Measurements from ENCODE around the gene USP47.
A peak's percentile ranks its signal among the peaks of the same experiment; 100 is the strongest.

USP47 gene

GRCh38 chr11:11845551-11845950 is 3.8 kb downstream of the USP47 start:
- H3K27ac ChIP-seq (ENCODE audit: poor library complexity, severe bottlenecking) = peak overlapping the region; percentile 72
- no peak for TF ChIP-seq CTCF (IDR thresholded peaks at IDR 0.05; ENCODE audit: poor library complexity, severe bottlenecking)
- H3K4me1 ChIP-seq (ENCODE audit: insufficient read depth, poor library complexity, severe bottlenecking) = peaks cover 39% of the 10 kb centered on the region
- no peak for DNase-seq (ENCODE audit: low spot score)
- no peaks in the 10 kb centered on the region for H3K36me3 ChIP-seq (ENCODE audit: low read depth)
- no peak overlapping the region for H3K4me3 ChIP-seq (ENCODE audit: severe bottlenecking)
- H3K9me3 ChIP-seq (ENCODE audit: severe bottlenecking) = no peaks in the 10 kb centered on the region
- no peaks in the 10 kb centered on the region for H3K27me3 ChIP-seq (ENCODE audit: insufficient read depth, poor library complexity, severe bottlenecking)
- no peak for ATAC-seq (ENCODE audit: low read depth)

- Histone ChIP-seq H3K27me3 (ENCODE audit: insufficient read depth, poor library complexity, severe bottlenecking) (no peaks in the 10 kb centered on the region), H3K36me3 (ENCODE audit: low read depth) (no peaks in the 10 kb centered on the region), H3K4me3 (ENCODE audit: severe bottlenecking) (no peak overlapping the region), H3K9me3 (ENCODE audit: severe bottlenecking) (no peaks in the 10 kb centered on the region), H3K4me1 (ENCODE audit: insufficient read depth, poor library complexity, severe bottlenecking) (peaks cover 39% of the 10 kb centered on the region), H3K27ac (ENCODE audit: poor library complexity, severe bottlenecking) (no peak overlapping the region)
- ATAC-seq (ENCODE audit: low read depth) (no peak), DNase-seq (ENCODE audit: low spot score) (no peak)
- TF ChIP-seq CTCF (IDR thresholded peaks at IDR 0.05; ENCODE audit: poor library complexity, severe bottlenecking) = no peak
Observed at GRCh38 chr11:11847082-11847481, 5.3 kb downstream of the USP47 start.

GRCh38 chr11:11848891-11849746 is 7.3 kb downstream of the USP47 start:
- DNase-seq (ENCODE audit: low spot score) (no peak), ATAC-seq (ENCODE audit: low read depth) (peak; percentile 81)
- Histone ChIP-seq H3K27ac (ENCODE audit: poor library complexity, severe bottlenecking) (peak overlapping the region; percentile 41), H3K36me3 (ENCODE audit: low read depth) (no peaks in the 10 kb centered on the region), H3K4me3 (ENCODE audit: severe bottlenecking) (no peak overlapping the region), H3K27me3 (ENCODE audit: insufficient read depth, poor library complexity, severe bottlenecking) (no peaks in the 10 kb centered on the region), H3K9me3 (ENCODE audit: severe bottlenecking) (no peaks in the 10 kb centered on the region), H3K4me1 (ENCODE audit: insufficient read depth, poor library complexity, severe bottlenecking) (peaks cover 33% of the 10 kb centered on the region)
- TF ChIP-seq CTCF (IDR thresholded peaks at IDR 0.05; ENCODE audit: poor library complexity, severe bottlenecking) = peak; percentile 89

- Histone ChIP-seq H3K9me3 (ENCODE audit: severe bottlenecking) (no peaks in the 10 kb centered on the region), H3K27me3 (ENCODE audit: insufficient read depth, poor library complexity, severe bottlenecking) (no peaks in the 10 kb centered on the region), H3K4me1 (ENCODE audit: insufficient read depth, poor library complexity, severe bottlenecking) (peaks cover 18% of the 10 kb centered on the region), H3K36me3 (ENCODE audit: low read depth) (no peaks in the 10 kb centered on the region), H3K4me3 (ENCODE audit: severe bottlenecking) (no peak overlapping the region), H3K27ac (ENCODE audit: poor library complexity, severe bottlenecking) (no peak overlapping the region)
- DNase-seq (ENCODE audit: low spot score) (no peak), ATAC-seq (ENCODE audit: low read depth) (no peak)
- TF ChIP-seq CTCF (IDR thresholded peaks at IDR 0.05; ENCODE audit: poor library complexity, severe bottlenecking) = no peak
Observed at GRCh38 chr11:11850668-11851067, 8.9 kb downstream of the USP47 start.

- Histone ChIP-seq H3K4me1 (ENCODE audit: insufficient read depth, poor library complexity, severe bottlenecking) (peaks cover 17% of the 10 kb centered on the region), H3K9me3 (ENCODE audit: severe bottlenecking) (no peaks in the 10 kb centered on the region), H3K27ac (ENCODE audit: poor library complexity, severe bottlenecking) (no peak overlapping the region), H3K4me3 (ENCODE audit: severe bottlenecking) (no peak overlapping the region), H3K36me3 (ENCODE audit: low read depth) (no peaks in the 10 kb centered on the region), H3K27me3 (ENCODE audit: insufficient read depth, poor library complexity, severe bottlenecking) (no peaks in the 10 kb centered on the region)
- TF ChIP-seq CTCF (IDR thresholded peaks at IDR 0.05; ENCODE audit: poor library complexity, severe bottlenecking) = no peak
- DNase-seq (ENCODE audit: low spot score) = no peak
- ATAC-seq (ENCODE audit: low read depth) = no peak; the same call in 2 of the 3 replicates
Observed at GRCh38 chr11:11856638-11857037, 14.9 kb downstream of the USP47 start.
